IMR-90 (cell line): ENCODE measurements around the gene DOCK10. TPM values are rescaled to one million over a fixed set of nuclear protein-coding genes. Genes with fewer than 3 reads are reported as not detected.

Experiments
- ATAC-seq: fragments of 200-7000 bp; cut with Tn5 transposase; 2 replicates; pipeline ENCODE4 v1.9.1; 2020; ENCODE audit warnings: low read depth, mild to moderate bottlenecking, moderate library complexity
- BruUV-seq: library from RNA; stranded (reverse); fragments of 400-500 nt; replicated peaks from 2 replicates; lab custom pipeline; 2021; lab: Mats Ljungman, UMichigan
- CTCF ChIA-PET: fragments of 300-600 bp; formaldehyde crosslinking; extraction: SDS; loops from one replicate; lab custom pipeline; 2021; ENCODE audit warnings: antibody characterized with exemption; lab: Yijun Ruan, JAX
- POLR2A ChIA-PET: fragments of 300-600 bp; sonication (Branson Sonifier 250); formaldehyde crosslinking; loops from one replicate; lab custom pipeline; 2022; ENCODE audit warnings: antibody characterized with exemption; ENCODE audit not compliant: unreplicated experiment; lab: Charles Lee
- DNase-seq: peaks from one replicate; pipeline ENCODE4 v3.0.0; 2013
- H2AFZ ChIP-seq: replicated peaks from 2 replicates; pipeline ENCODE3; 2013; ENCODE audit warnings: low read length, mild to moderate bottlenecking; ENCODE audit not compliant: poor library complexity
- H2AK5ac ChIP-seq: 2 replicates; pipeline ENCODE4 v1.6.1; 2013; ENCODE audit warnings: low read depth, low read length, inconsistent platforms
- H2AK9ac ChIP-seq: replicated peaks from 2 replicates; pipeline ENCODE3; 2013; ENCODE audit warnings: mild to moderate bottlenecking, low read depth, low read length, moderate library complexity; ENCODE audit not compliant: poor library complexity
- H2BK120ac ChIP-seq: 2 replicates; pipeline ENCODE4 v1.6.1; 2013; ENCODE audit warnings: low read depth, low read length, inconsistent platforms
- H2BK15ac ChIP-seq: 3 replicates; pipeline ENCODE4 v1.6.1; 2013; ENCODE audit warnings: low read depth, low read length, inconsistent platforms
- H2BK20ac ChIP-seq: 2 replicates; pipeline ENCODE4 v1.6.1; 2013; ENCODE audit warnings: low read depth, mild to moderate bottlenecking, inconsistent platforms, low read length, moderate library complexity
- H2BK5ac ChIP-seq: 2 replicates; pipeline ENCODE4 v1.6.1; 2013; ENCODE audit warnings: mild to moderate bottlenecking, low read depth, low read length, inconsistent platforms; ENCODE audit not compliant: poor library complexity, severe bottlenecking
- H3K14ac ChIP-seq: replicated peaks from 2 replicates; pipeline ENCODE4 v1.6.1; 2013; ENCODE audit warnings: low read depth, low read length, inconsistent platforms
- H3K18ac ChIP-seq: 2 replicates; pipeline ENCODE4 v1.6.1; 2013; ENCODE audit warnings: low read depth, low read length, control low read depth
- H3K23ac ChIP-seq: 2 replicates; pipeline ENCODE4 v1.6.1; 2013; ENCODE audit warnings: low read depth, low read length, inconsistent platforms
- H3K27ac ChIP-seq: 2 replicates; pipeline ENCODE4 v1.5.1; 2013; ENCODE audit warnings: mild to moderate bottlenecking, control low read depth, low read length; ENCODE audit not compliant: insufficient read depth
- H3K27me3 ChIP-seq: 2 replicates; pipeline ENCODE4 v1.6.1; 2013; ENCODE audit warnings: low read length; ENCODE audit not compliant: control insufficient read depth, insufficient read depth
- H3K36me3 ChIP-seq: 2 replicates; pipeline ENCODE4 v1.6.1; 2013; ENCODE audit warnings: low read length, mixed read lengths; ENCODE audit not compliant: control insufficient read depth, insufficient read depth
- H3K4ac ChIP-seq: 2 replicates; pipeline ENCODE4 v1.6.1; 2013; ENCODE audit warnings: low read depth, low read length, inconsistent platforms
- H3K4me1 ChIP-seq: 2 replicates; pipeline ENCODE4 v1.6.1; 2013; ENCODE audit warnings: low read length, mixed read lengths; ENCODE audit not compliant: control insufficient read depth, insufficient read depth
- H3K4me2 ChIP-seq: 2 replicates; pipeline ENCODE4 v1.6.1; 2013; ENCODE audit warnings: low read depth, mild to moderate bottlenecking, control low read depth, low read length, moderate library complexity
- H3K4me3 ChIP-seq: 2 replicates; pipeline ENCODE4 v1.5.1; 2013; ENCODE audit warnings: low read depth, mild to moderate bottlenecking, control low read depth, low read length, moderate library complexity; ENCODE audit not compliant: insufficient read depth
- H3K56ac ChIP-seq: 2 replicates; pipeline ENCODE4 v1.6.1; 2013; ENCODE audit warnings: low read length, inconsistent platforms; ENCODE audit not compliant: insufficient read depth; ENCODE audit errors: extremely low read depth
- H3K79me1 ChIP-seq, 2 experiments: 2 replicates each; pipeline ENCODE4 v1.6.1; 2013; ENCODE audit warnings: low read length in 2 of 2, inconsistent platforms in 1 of 2, low read depth in 1 of 2
- H3K9ac ChIP-seq: 2 replicates; pipeline ENCODE4 v1.6.1; 2013; ENCODE audit warnings: low read depth, low read length, control low read depth
- H3K9me1 ChIP-seq: 2 replicates; pipeline ENCODE4 v1.6.1; 2013; ENCODE audit warnings: low read length, inconsistent platforms; ENCODE audit not compliant: insufficient read depth
- H3K9me3 ChIP-seq: 2 replicates; pipeline ENCODE4 v1.6.1; 2013; ENCODE audit warnings: low read length; ENCODE audit not compliant: control insufficient read depth, insufficient read depth
- H4K20me1 ChIP-seq: 2 replicates; pipeline ENCODE4 v1.6.1; 2013; ENCODE audit warnings: low read length, inconsistent platforms; ENCODE audit not compliant: insufficient read depth
- H4K5ac ChIP-seq: 2 replicates; pipeline ENCODE4 v1.6.1; 2013; ENCODE audit warnings: mild to moderate bottlenecking, low read depth, low read length, control low read depth
- H4K8ac ChIP-seq, 2 experiments: 2 replicates each; pipeline ENCODE4 v1.6.1; 2013; ENCODE audit warnings: low read depth in 2 of 2, low read length in 2 of 2, control low read depth in 1 of 2, inconsistent platforms in 1 of 2
- H4K91ac ChIP-seq: 2 replicates; pipeline ENCODE4 v1.6.1; 2013; ENCODE audit warnings: low read depth, low read length, inconsistent platforms; ENCODE audit not compliant: insufficient read depth
- BHLHE40 ChIP-seq: fragments of 150-350 bp; IDR thresholded peaks from 2 replicates; pipeline ENCODE4 v1.6.1; 2016; ENCODE audit warnings: mild to moderate bottlenecking, low read depth, low read length
- CEBPB ChIP-seq: IDR thresholded peaks from 2 replicates; pipeline ENCODE4 v1.6.1; 2012; ENCODE audit warnings: low read depth, low read length, improper control_type of control experiment
- CTCF ChIP-seq: conservative IDR thresholded peaks from 2 replicates; pipeline ENCODE4 v1.5.1; 2012; ENCODE audit warnings: mild to moderate bottlenecking, low read depth, low read length, improper control_type of control experiment
- MAFK ChIP-seq: IDR thresholded peaks from 2 replicates; pipeline ENCODE4 v1.6.1; 2012; ENCODE audit warnings: low read depth, low read length, improper control_type of control experiment
- MAZ ChIP-seq: IDR thresholded peaks from 2 replicates; pipeline ENCODE4 v1.6.1; 2012; ENCODE audit warnings: low read depth, mild to moderate bottlenecking, low read length, improper control_type of control experiment, moderate library complexity, borderline replicate concordance
- MXI1 ChIP-seq: IDR thresholded peaks from 2 replicates; pipeline ENCODE4 v1.6.1; 2012; ENCODE audit warnings: low read depth, mild to moderate bottlenecking, low read length, moderate library complexity, borderline replicate concordance
- NFE2L2 ChIP-seq: fragments of 150-350 bp; IDR thresholded peaks from 2 replicates; pipeline ENCODE4 v1.6.1; 2016; ENCODE audit warnings: low read depth, mild to moderate bottlenecking, low read length
- POLR2A ChIP-seq: IDR thresholded peaks from 2 replicates; pipeline ENCODE4 v1.6.1; 2012; ENCODE audit warnings: mild to moderate bottlenecking, low read depth, low read length
- RAD21 ChIP-seq: IDR thresholded peaks from 2 replicates; pipeline ENCODE4 v1.6.1; 2012; ENCODE audit warnings: low read length, improper control_type of control experiment
- RCOR1 ChIP-seq: IDR thresholded peaks from 2 replicates; pipeline ENCODE4 v1.6.1; 2012; ENCODE audit warnings: mild to moderate bottlenecking, low read length, improper control_type of control experiment; ENCODE audit not compliant: insufficient replicate concordance
- SMC3 ChIP-seq: fragments of 150-350 bp; IDR thresholded peaks from 2 replicates; pipeline ENCODE4 v1.6.1; 2016; ENCODE audit warnings: low read depth, mild to moderate bottlenecking, antibody characterized with exemption, low read length, moderate library complexity
- WGBS, 2 experiments: methylation state at CpG; one replicate each; pipeline versions ENCODE4 v1.1.5 to v1.1.7; 2013; ENCODE audit warnings: missing lambda C conversion rate in 2 of 2; ENCODE audit not compliant: insufficient read length in 1 of 2; ENCODE audit errors: extremely low coverage in 2 of 2; 5-methylcytosine and 5-hydroxymethylcytosine counted together
- dilution Hi-C: fragments of 300-500 bp; cut with HindIII; formaldehyde crosslinking; loops from one replicate; pipeline ENCODE4 v1.14.3; 2018; ENCODE audit warnings: low sequenced_read_pairs; ENCODE audit not compliant: unreplicated experiment
- in situ Hi-C: fragments of 300-500 bp; cut with MboI; formaldehyde crosslinking; loops from 3 replicates; pipeline ENCODE4 v1.14.3; 2019; ENCODE audit warnings: low sequenced_read_pairs, inconsistent platforms, mixed read lengths
- intact Hi-C: fragments of 100-400 bp; cut with micrococcal nuclease; formaldehyde crosslinking; loops from 2 replicates; pipeline ENCODE4 v1.10.0; 2022
- polyA plus RNA-seq, 3 experiments: library from polyadenylated mRNA; depleted of rRNA; stranded (reverse); fragments of >200 nt; gene quantifications; 2 replicates each; pipeline ENCODE4 v1.2.3, GENCODE V29; 2012; ENCODE audit warnings: low replicate concordance in 1 of 3
- total RNA-seq: library from RNA; depleted of rRNA; stranded (reverse); fragments of >200 nt; gene quantifications from 2 replicates; pipeline ENCODE4 v1.2.3, GENCODE V29; 2012
- TF ChIP-seq, protein P1 (sequence below): fragments of 150-350 bp; IDR thresholded peaks from 2 replicates; pipeline ENCODE4 v1.6.1; 2017; ENCODE audit warnings: mild to moderate bottlenecking, antibody characterized with exemption, low read length, low read depth
- TF ChIP-seq, protein P2 (sequence below): fragments of 150-350 bp; IDR thresholded peaks from 2 replicates; pipeline ENCODE4 v1.6.1; 2016; ENCODE audit warnings: low read depth, mild to moderate bottlenecking, low read length, moderate library complexity, borderline replicate concordance

DOCK10 gene
- total and polyA plus RNA-seq, 2 of the 4 experiments (the other 2 are of a cell fraction) = 58.6 to 75.3 TPM

DNA sequence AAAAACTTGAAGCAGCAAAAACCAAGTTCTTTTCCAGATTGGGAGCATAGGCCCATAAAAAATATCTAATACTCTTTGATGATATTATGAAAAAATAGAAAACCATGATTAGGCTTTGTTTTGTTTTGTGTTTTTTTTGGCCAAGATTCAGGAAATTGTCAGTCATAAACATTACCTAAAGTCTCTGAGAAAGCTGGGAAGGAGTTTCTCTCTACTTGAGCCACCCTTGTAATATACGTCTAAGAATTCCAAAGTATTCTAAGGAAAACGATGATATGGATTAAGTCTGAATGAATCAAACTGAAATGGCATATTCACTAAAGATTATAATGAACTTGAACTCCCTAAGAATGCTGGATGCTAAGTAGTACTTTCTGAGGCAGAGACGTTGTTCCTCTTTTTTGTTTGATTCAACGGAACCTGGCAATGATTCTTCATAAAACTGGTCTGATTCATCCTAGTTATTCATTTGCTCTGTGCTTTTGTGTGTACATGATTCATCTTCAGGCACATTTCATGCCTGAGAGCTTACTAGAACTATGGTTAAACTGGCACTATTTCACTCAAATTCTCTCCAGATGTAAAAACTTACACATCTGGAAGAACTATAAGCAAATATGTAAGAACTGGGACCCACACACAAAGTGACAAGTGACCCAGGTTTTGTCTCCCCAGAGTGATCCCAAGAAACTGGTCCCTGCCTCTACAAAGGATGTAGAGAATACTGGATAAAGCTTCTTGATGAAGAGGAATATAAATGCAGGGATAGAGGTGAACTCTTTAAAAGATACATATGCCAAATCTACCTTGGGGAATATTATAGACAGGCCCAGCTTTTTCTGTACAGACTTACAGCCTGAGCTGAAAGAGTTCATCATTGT is 159.7 kb downstream of the DOCK10 start:
- Histone ChIP-seq H2AFZ (no peak overlapping the region), H3K56ac (peak overlapping the region; percentile 27), H3K23ac (no peak overlapping the region), H3K27me3 (no peaks in the 10 kb centered on the region), H3K18ac (peak overlapping the region; percentile 74; the same call in 1 of the 2 replicates), H2AK9ac (no peak overlapping the region), H4K91ac (peak overlapping the region; percentile 64), H3K27ac (peak overlapping the region; percentile 63; the same call in 1 of the 2 replicates), H4K8ac (peak overlapping the region; percentile 23 to 51; a peak in 2 of 4 replicates), H2BK120ac (peak overlapping the region; percentile 95), H3K9me1 (peaks cover 6% of the 10 kb centered on the region), H3K4me3 (no peak overlapping the region), H2AK5ac (peak overlapping the region; percentile 55), H3K36me3 (no peaks in the 10 kb centered on the region; the same call in 1 of the 2 replicates), H3K4me1 (peaks cover 20% of the 10 kb centered on the region), H4K20me1 (no peaks in the 10 kb centered on the region), H3K9me3 (no peaks in the 10 kb centered on the region), H2BK5ac (peak overlapping the region; percentile 98), H3K4me2 (peak overlapping the region; percentile 59; the same call in 1 of the 2 replicates), H3K14ac (no peak overlapping the region), H3K79me1 (peaks cover 8 to 10% of the 10 kb centered on the region in 2 experiments; a peak in 3 of 4 replicates), H3K9ac (no peak overlapping the region), H3K4ac (peak overlapping the region; percentile 48), H2BK15ac (peak overlapping the region; percentile 72; the same call in 2 of the 3 replicates), H2BK20ac (peak overlapping the region; percentile 39), H4K5ac (peak overlapping the region; percentile 67; the same call in 1 of the 2 replicates)
- dilution Hi-C loops = no loop called here
- BruUV-seq = no TSS peak
- intact Hi-C loops = loop anchor here (5.0 kb wide), 1 partner anchor 220 kb away; no protein-coding TSS in a partner anchor
- CTCF ChIA-PET = interaction anchor here (1.0 kb wide), 1 partner anchor 777 kb away, joined by 3 read pairs; no protein-coding TSS in a partner anchor
- peak; percentile 95 for DNase-seq
- POLR2A ChIA-PET = no interaction called here
- no CpG with 5 or more reads among the region's 4 CpGs for WGBS, 2 experiments
- ATAC-seq = peak; percentile 75
- in situ Hi-C loops = no loop called here
- TF ChIP-seq RAD21 (no peak), NFE2L2 (no peak), MAZ (no peak), SMC3 (no peak), MXI1 (no peak), BHLHE40 (peak; percentile 31; the same call in 1 of the 2 replicates), CTCF (no peak), POLR2A (no peak), RCOR1 (no peak), CEBPB (no peak), MAFK (no peak)
- TF ChIP-seq, protein P1, sequence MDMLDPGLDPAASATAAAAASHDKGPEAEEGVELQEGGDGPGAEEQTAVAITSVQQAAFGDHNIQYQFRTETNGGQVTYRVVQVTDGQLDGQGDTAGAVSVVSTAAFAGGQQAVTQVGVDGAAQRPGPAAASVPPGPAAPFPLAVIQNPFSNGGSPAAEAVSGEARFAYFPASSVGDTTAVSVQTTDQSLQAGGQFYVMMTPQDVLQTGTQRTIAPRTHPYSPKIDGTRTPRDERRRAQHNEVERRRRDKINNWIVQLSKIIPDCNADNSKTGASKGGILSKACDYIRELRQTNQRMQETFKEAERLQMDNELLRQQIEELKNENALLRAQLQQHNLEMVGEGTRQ = no peak
- TF ChIP-seq, protein P2, sequence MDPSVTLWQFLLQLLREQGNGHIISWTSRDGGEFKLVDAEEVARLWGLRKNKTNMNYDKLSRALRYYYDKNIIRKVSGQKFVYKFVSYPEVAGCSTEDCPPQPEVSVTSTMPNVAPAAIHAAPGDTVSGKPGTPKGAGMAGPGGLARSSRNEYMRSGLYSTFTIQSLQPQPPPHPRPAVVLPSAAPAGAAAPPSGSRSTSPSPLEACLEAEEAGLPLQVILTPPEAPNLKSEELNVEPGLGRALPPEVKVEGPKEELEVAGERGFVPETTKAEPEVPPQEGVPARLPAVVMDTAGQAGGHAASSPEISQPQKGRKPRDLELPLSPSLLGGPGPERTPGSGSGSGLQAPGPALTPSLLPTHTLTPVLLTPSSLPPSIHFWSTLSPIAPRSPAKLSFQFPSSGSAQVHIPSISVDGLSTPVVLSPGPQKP = no peak
